Neural cell (in vitro differentiated cells): ENCODE data around the gene EVC. TPM values are rescaled to one million over a fixed set of nuclear protein-coding genes. Genes with fewer than 3 reads are reported as not detected.

Source experiments
- H2AFZ ChIP-seq: fragments of 200-600, 300-800 bp; sonication (generic), shearing (Covaris generic); 2 replicates; pipeline ENCODE4 v1.6.0; 2014; ENCODE audit warnings: low read depth, mild to moderate bottlenecking, antibody characterized with exemption, low read length, moderate library complexity
- H3F3A ChIP-seq: fragments of 200-600 bp; shearing (Covaris generic); 2 replicates; pipeline ENCODE4 v1.6.1; 2016; ENCODE audit warnings: mild to moderate bottlenecking, moderate library complexity, mixed read lengths, antibody characterized with exemption, low read length; ENCODE audit not compliant: insufficient read depth, poor library complexity, severe bottlenecking
- H3K27ac ChIP-seq: fragments of 200-600, 300-800 bp; sonication (generic), shearing (Covaris generic); 2 replicates; pipeline ENCODE4 v1.5.1; 2014; ENCODE audit warnings: mild to moderate bottlenecking, low read length, moderate library complexity
- H3K27me3 ChIP-seq: fragments of 300-800, 200-600 bp; sonication (generic), shearing (Covaris generic); 2 replicates; pipeline ENCODE4 v1.6.0; 2014; ENCODE audit warnings: mild to moderate bottlenecking, low read depth, low read length, moderate library complexity; ENCODE audit not compliant: insufficient read depth
- H3K36me3 ChIP-seq: fragments of 300-800, 200-600 bp; sonication (generic), shearing (Covaris generic); 2 replicates; pipeline ENCODE4 v1.5.1; 2014; ENCODE audit warnings: mild to moderate bottlenecking, antibody characterized with exemption, low read length, moderate library complexity; ENCODE audit not compliant: insufficient read depth
- H3K4me2 ChIP-seq: fragments of 300-800, 200-600 bp; sonication (generic), shearing (Covaris generic); 2 replicates; pipeline ENCODE4 v1.6.0; 2014; ENCODE audit warnings: mild to moderate bottlenecking, low read length
- H3K4me3 ChIP-seq: fragments of 300-800, 200-600 bp; sonication (generic), shearing (Covaris generic); 2 replicates; pipeline ENCODE4 v1.5.1; 2014; ENCODE audit warnings: mild to moderate bottlenecking, low read length, moderate library complexity
- H3K79me2 ChIP-seq: fragments of 200-600 bp; shearing (Covaris generic); replicated peaks from 2 replicates; pipeline ENCODE4 v1.6.0; 2014; ENCODE audit warnings: mild to moderate bottlenecking, low read length, moderate library complexity; ENCODE audit not compliant: insufficient read depth
- H3K9ac ChIP-seq: fragments of 300-800, 200-600 bp; sonication (generic), shearing (Covaris generic); 2 replicates; pipeline ENCODE4 v1.6.1; 2016; ENCODE audit warnings: mild to moderate bottlenecking, low read length, mixed read lengths
- H3K9me2 ChIP-seq: fragments of 200-600 bp; shearing (Covaris generic); 2 replicates; pipeline ENCODE4 v1.6.1; 2016; ENCODE audit warnings: mild to moderate bottlenecking, low read length, mixed read lengths; ENCODE audit not compliant: insufficient read depth
- H3K9me3 ChIP-seq: fragments of 200-600, 300-800 bp; sonication (generic), shearing (Covaris generic); 2 replicates; pipeline ENCODE4 v1.6.1; 2016; ENCODE audit warnings: mild to moderate bottlenecking, mixed run types, low read length, moderate library complexity, mixed read lengths
- H4K20me1 ChIP-seq: fragments of 200-600 bp; shearing (Covaris generic); 2 replicates; pipeline ENCODE4 v1.6.1; 2016; ENCODE audit warnings: mild to moderate bottlenecking, mixed run types; ENCODE audit not compliant: insufficient read depth
- CTCF ChIP-seq: fragments of 450-650 bp; IDR thresholded peaks from 2 replicates; pipeline ENCODE4 v1.5.1; 2014; ENCODE audit warnings: antibody characterized with exemption, mild to moderate bottlenecking, moderate library complexity; ENCODE audit not compliant: poor library complexity, severe bottlenecking
- EP300 ChIP-seq: fragments of 450-650 bp; conservative IDR thresholded peaks from 2 replicates; pipeline ENCODE4 v1.6.1; 2014; ENCODE audit warnings: antibody characterized with exemption, mild to moderate bottlenecking, moderate library complexity; ENCODE audit not compliant: poor library complexity, severe bottlenecking
- EZH2 ChIP-seq: fragments of 200-600, 300-800 bp; shearing (Covaris generic), sonication (generic); IDR thresholded peaks from 2 replicates; pipeline ENCODE4 v1.6.1; 2014; ENCODE audit warnings: antibody characterized with exemption, low read length, borderline replicate concordance, mild to moderate bottlenecking; ENCODE audit not compliant: insufficient read depth, poor library complexity, severe bottlenecking
- MXI1 ChIP-seq: fragments of 450-650 bp; conservative IDR thresholded peaks from 2 replicates; pipeline ENCODE4 v1.6.1; 2014; ENCODE audit warnings: antibody characterized with exemption, mild to moderate bottlenecking; ENCODE audit not compliant: poor library complexity, severe bottlenecking
- POLR2AphosphoS5 ChIP-seq: IDR thresholded peaks from 2 replicates; pipeline ENCODE4 v1.6.1; 2012
- RAD21 ChIP-seq: fragments of 450-650 bp; conservative IDR thresholded peaks from 2 replicates; pipeline ENCODE4 v1.6.1; 2014; ENCODE audit warnings: antibody characterized with exemption, mild to moderate bottlenecking, moderate library complexity
- REST ChIP-seq: IDR thresholded peaks from 2 replicates; pipeline ENCODE4 v1.6.1; 2012; ENCODE audit warnings: borderline replicate concordance
- SMC3 ChIP-seq: fragments of 450-650 bp; conservative IDR thresholded peaks from 2 replicates; pipeline ENCODE4 v1.6.1; 2014; ENCODE audit warnings: antibody characterized with exemption, mild to moderate bottlenecking, moderate library complexity; ENCODE audit not compliant: poor library complexity
- TAF1 ChIP-seq: IDR thresholded peaks from 2 replicates; pipeline ENCODE4 v1.6.1; 2012; ENCODE audit warnings: low read depth
- polyA plus RNA-seq: library from polyadenylated mRNA; depleted of rRNA; stranded (reverse); fragments of >200 nt; gene quantifications from 2 replicates; pipeline ENCODE4 v1.2.3, GENCODE V29; 2014

EVC gene
- polyA plus RNA-seq, 1 donor from 2014 or later = 0.48 TPM

GRCh38 chr4:5839332-5839731 is 128.3 kb downstream of the EVC start:
- H3K4me2 ChIP-seq = no peak overlapping the region
- H3K27me3 ChIP-seq = no peaks in the 10 kb centered on the region
- no peak overlapping the region for H3K4me3 ChIP-seq
- H3K9me3 ChIP-seq = no peaks in the 10 kb centered on the region
- TF ChIP-seq TAF1 (no peak), POLR2AphosphoS5 (no peak), EP300 (no peak), RAD21 (no peak), REST (no peak), EZH2 (no peak), MXI1 (no peak), CTCF (no peak), SMC3 (no peak)
- no peaks in the 10 kb centered on the region for H3F3A ChIP-seq
- H3K79me2 ChIP-seq = no peaks in the 10 kb centered on the region
- H2AFZ ChIP-seq = no peak overlapping the region
- H3K9ac ChIP-seq = no peak overlapping the region
- H3K36me3 ChIP-seq = peaks cover 17% of the 10 kb centered on the region
- no peaks in the 10 kb centered on the region for H3K9me2 ChIP-seq
- H4K20me1 ChIP-seq = no peaks in the 10 kb centered on the region
- no peak overlapping the region for H3K27ac ChIP-seq

DNA sequence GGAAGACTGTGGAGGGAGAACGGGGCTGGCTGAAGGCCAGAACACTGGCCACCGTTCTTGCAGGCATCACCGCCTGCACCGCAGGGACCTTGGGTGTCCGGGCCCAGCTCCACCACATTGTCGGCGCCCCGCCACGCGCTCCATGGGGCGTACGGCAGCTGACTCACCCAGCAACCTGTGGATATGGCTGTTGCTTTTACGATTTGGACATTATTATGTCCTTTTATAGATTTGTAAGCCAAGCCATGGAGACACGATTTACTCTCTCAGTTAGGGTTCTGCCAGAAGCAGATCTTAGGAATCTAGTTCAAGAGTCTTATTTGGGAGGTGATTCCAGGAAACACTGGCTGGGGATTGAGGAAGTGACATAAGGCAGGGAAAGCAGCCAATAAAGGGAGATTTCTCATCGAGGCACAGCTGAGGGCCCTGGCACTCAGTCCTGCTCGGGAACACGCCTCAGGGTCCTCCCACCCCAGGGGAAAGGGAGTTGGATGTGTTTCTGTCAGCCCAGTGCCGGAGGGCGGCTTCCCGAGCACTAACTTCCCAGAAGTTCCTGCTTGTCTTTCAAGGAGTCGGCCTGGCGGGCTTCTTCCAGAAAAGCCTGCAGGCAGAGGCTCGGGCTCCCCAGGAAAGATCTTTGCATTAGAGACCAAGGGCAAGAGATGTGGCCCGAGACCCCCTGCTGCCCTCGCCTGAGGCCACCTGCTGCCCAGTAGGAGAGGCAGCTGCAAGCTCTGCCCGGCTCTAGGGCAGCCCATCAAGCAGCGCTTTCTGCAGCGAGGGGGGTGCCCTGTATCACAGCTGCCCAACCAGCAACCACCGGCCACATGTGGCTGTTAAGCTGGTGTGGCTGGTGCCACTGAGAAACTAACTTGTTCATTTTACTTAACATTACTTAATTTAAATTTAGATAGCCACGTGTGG is 129.0 kb downstream of the EVC start:
- TF ChIP-seq EZH2 = no peak
- TF ChIP-seq CTCF = no peak
- TF ChIP-seq TAF1 = no peak
- TF ChIP-seq RAD21 = no peak
- no peak for TF ChIP-seq MXI1
- no peak for TF ChIP-seq SMC3
- no peak for TF ChIP-seq EP300
- no peak for TF ChIP-seq POLR2AphosphoS5
- TF ChIP-seq REST = no peak
- Histone ChIP-seq H4K20me1 (peaks cover 4% of the 10 kb centered on the region), H3K27me3 (no peaks in the 10 kb centered on the region), H3K79me2 (no peaks in the 10 kb centered on the region), H3K9me3 (no peaks in the 10 kb centered on the region), H3K9me2 (no peaks in the 10 kb centered on the region), H3K4me3 (no peak overlapping the region), H3K27ac (no peak overlapping the region), H3F3A (no peaks in the 10 kb centered on the region), H2AFZ (no peak overlapping the region), H3K36me3 (peaks cover 15% of the 10 kb centered on the region), H3K4me2 (no peak overlapping the region), H3K9ac (no peak overlapping the region)
